Erythroblast (primary cell): ENCODE data around the gene GNAO1.

ENCODE experiments used
- GATA1 ChIP-seq: IDR thresholded peaks from 2 replicates; pipeline ENCODE4 v1.6.1; 2011; ENCODE audit warnings: low read depth, mild to moderate bottlenecking, control low read depth, low read length, moderate library complexity
- POLR2A ChIP-seq: IDR thresholded peaks from 2 replicates; pipeline ENCODE4 v1.6.1; 2011; ENCODE audit warnings: mild to moderate bottlenecking, low read length

DNA sequence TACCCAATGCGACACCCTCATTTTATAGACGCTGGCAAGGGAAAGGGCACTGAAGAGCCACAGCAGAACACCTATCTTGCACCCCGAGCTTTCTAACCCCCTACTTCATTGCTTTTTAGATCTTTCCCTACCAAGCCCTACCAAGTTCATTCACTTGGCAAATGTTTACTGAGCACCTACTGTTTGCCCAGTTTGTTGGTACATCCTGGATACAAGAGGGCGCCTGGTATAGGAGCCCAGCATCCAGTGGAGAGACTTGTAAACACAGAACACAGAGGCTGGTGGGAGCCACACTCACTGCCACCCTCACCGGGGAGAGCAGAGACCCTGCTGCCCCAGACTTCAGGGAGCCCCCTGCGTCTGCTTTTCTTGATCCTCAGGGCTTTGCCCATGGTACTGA lies 112.6 kb downstream of the GNAO1 start:
- TF ChIP-seq POLR2A (no peak), GATA1 (no peak)
